SK-N-MC (cell line): ENCODE data around the gene KPNA2.

Experiments
- EZH2 ChIP-seq: fragments of 200-600 bp; sonication (generic); IDR thresholded peaks from one replicate; pipeline ENCODE4 v1.6.1; 2017; ENCODE audit warnings: antibody characterized with exemption
- POLR2AphosphoS5 ChIP-seq: IDR thresholded peaks from 2 replicates; pipeline ENCODE4 v1.6.1; 2012; ENCODE audit warnings: mild to moderate bottlenecking, low read depth, low read length, borderline replicate concordance

DNA sequence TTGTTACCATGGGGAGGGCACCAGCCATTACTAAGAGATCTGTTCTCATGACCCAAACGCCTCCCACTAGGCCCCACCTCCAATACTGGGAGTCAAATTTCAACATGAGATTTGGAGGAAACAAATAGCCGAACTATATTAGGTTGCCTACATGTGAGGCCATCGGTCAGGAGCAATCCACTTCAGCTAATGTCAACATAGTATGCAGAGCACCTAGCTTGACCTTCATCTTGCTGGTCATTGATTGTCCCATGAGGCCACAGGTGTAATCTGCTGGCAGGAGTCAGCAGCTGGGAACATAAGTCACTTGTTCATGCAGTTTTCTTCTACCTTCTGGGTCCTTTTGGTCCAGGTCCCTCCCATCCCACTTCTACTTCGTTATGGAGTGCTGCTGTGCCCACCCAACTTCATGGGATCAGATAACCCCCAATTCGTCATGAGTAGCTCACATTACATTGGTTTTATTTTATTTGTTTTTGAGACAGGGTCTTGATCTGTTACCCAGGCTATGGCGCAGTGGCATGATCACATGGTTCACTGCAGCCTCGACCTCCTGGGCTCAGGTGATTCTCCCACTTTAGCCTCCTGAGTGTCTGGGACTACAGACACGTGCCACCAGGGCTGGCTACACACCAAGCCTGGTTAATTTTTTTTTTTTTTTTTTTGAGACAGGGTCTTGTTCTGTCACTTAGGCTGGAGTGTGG lies 5.9 kb upstream of the KPNA2 start:
- no peak for TF ChIP-seq EZH2
- no peak for TF ChIP-seq POLR2AphosphoS5
